Erythroblast (primary cell): ENCODE data around the gene ARSA.
"Not testable (repeated sequence)": the region's sequence is repeated elsewhere in the genome, so short reads cannot be mapped to it uniquely, and the experiment has no call there.

Source experiments
- GATA1 ChIP-seq: IDR thresholded peaks from 2 replicates; pipeline ENCODE4 v1.6.1; 2011; ENCODE audit warnings: low read depth, mild to moderate bottlenecking, control low read depth, low read length, moderate library complexity
- POLR2A ChIP-seq: IDR thresholded peaks from 2 replicates; pipeline ENCODE4 v1.6.1; 2011; ENCODE audit warnings: mild to moderate bottlenecking, low read length

- TF ChIP-seq POLR2A, GATA1: not testable (repeated sequence)
These were observed 19.7 kb downstream of the ARSA start for GRCh38 chr22:50608058-50608840.
